NCI-H2196 (cell line): ENCODE results near the gene CBFB.

Source experiments
- DNase-seq: peaks from one replicate; lab custom pipeline; 2025; ENCODE audit not compliant: unreplicated experiment; lab: John Stamatoyannopoulos, UW

Gene CBFB

GRCh38 chr16:67016681-67017420, 12.1 kb upstream of the CBFB start:
- no peak for DNase-seq

GRCh38 chr16:67017421-67017750, 11.6 kb upstream of the CBFB start:
- DNase-seq = no peak

- DNase-seq = peak; percentile 81
These were observed 11.0 kb upstream of the CBFB start for GRCh38 chr16:67017810-67018488.

- no peak for DNase-seq
These were observed 9.8 kb upstream of the CBFB start for GRCh38 chr16:67019171-67019570.

- no peak for DNase-seq
These were observed 7.6 kb upstream of the CBFB start for GRCh38 chr16:67021321-67021720.

GRCh38 chr16:67022531-67023214, 6.3 kb upstream of the CBFB start:
- no peak for DNase-seq

- DNase-seq = no peak
These were observed 5.3 kb upstream of the CBFB start for GRCh38 chr16:67023689-67024088.

GRCh38 chr16:67024384-67025209, 4.4 kb upstream of the CBFB start:
- DNase-seq = no peak

- no peak for DNase-seq
These were observed 3.8 kb upstream of the CBFB start for GRCh38 chr16:67025210-67025550.

GRCh38 chr16:67026570-67026969, 2.4 kb upstream of the CBFB start:
- DNase-seq = no peak

- DNase-seq = no peak
These were observed 1.9 kb upstream of the CBFB start for GRCh38 chr16:67027046-67027445.

- DNase-seq = no peak
These were observed 718 bp upstream of the CBFB start for GRCh38 chr16:67028167-67028695.

GRCh38 chr16:67029254-67030096, 526 bp downstream of the CBFB start:
- no peak for DNase-seq

- DNase-seq = no peak
These were observed 1.4 kb downstream of the CBFB start for GRCh38 chr16:67030221-67030962.

GRCh38 chr16:67034487-67034886, 5.5 kb downstream of the CBFB start:
- DNase-seq = no peak

GRCh38 chr16:67035364-67035763, 6.4 kb downstream of the CBFB start:
- no peak for DNase-seq

GRCh38 chr16:67036323-67036741, 7.4 kb downstream of the CBFB start:
- DNase-seq = no peak

GRCh38 chr16:67039260-67040020, 10.5 kb downstream of the CBFB start:
- no peak for DNase-seq

GRCh38 chr16:67040166-67040565, 11.2 kb downstream of the CBFB start:
- no peak for DNase-seq
